HCT116 (cell line): ENCODE results near the gene TP53.

Experiments
- CBX3 ChIP-seq: IDR thresholded peaks from 2 replicates; pipeline ENCODE4 v1.6.1; 2012; ENCODE audit warnings: low read depth
- ELF1 ChIP-seq: IDR thresholded peaks from 2 replicates; pipeline ENCODE4 v1.6.1; 2012; ENCODE audit warnings: low read depth, borderline replicate concordance
- EZH2 ChIP-seq: fragments of 200-600 bp; sonication (generic); IDR thresholded peaks from 2 replicates; pipeline ENCODE4 v1.6.1; 2017; ENCODE audit warnings: antibody characterized with exemption, mixed run types
- EZH2phosphoT487 ChIP-seq: fragments of 200-600 bp; IDR thresholded peaks from 2 replicates; pipeline ENCODE4 v1.6.1; 2018; ENCODE audit warnings: antibody characterized with exemption, borderline replicate concordance
- POLR2A ChIP-seq: IDR thresholded peaks from 2 replicates; pipeline ENCODE4 v1.7.0; 2011; ENCODE audit warnings: borderline replicate concordance; ENCODE audit not compliant: insufficient read depth, insufficient read length; ENCODE audit errors: extremely low read depth
- POLR2AphosphoS5 ChIP-seq: IDR thresholded peaks from 2 replicates; pipeline ENCODE4 v1.6.1; 2011; ENCODE audit warnings: mild to moderate bottlenecking, low read depth, low read length, moderate library complexity
- RAD21 ChIP-seq: IDR thresholded peaks from 2 replicates; pipeline ENCODE4 v1.6.1; 2012; ENCODE audit warnings: low read depth, mild to moderate bottlenecking
- SIN3A ChIP-seq: IDR thresholded peaks from 2 replicates; pipeline ENCODE4 v1.6.1; 2012; ENCODE audit warnings: low read depth
- SP1 ChIP-seq: IDR thresholded peaks from 2 replicates; pipeline ENCODE4 v1.6.1; 2012; ENCODE audit warnings: low read depth
- TF ChIP-seq, protein P1 (sequence below), 3 experiments: fragments of 200-600 bp in 1 of 3; sonication (generic) in 1 of 3; IDR thresholded peaks in 2 of 3; conservative IDR thresholded peaks in 1 of 3; 2 replicates each; pipeline ENCODE4 v1.5.1; 2012 to 2017; ENCODE audit warnings: low read depth in 2 of 3, low read length in 2 of 3, antibody characterized with exemption in 1 of 3, borderline replicate concordance in 1 of 3, control low read depth in 1 of 3, mild to moderate bottlenecking in 1 of 3, mixed read lengths in 1 of 3, mixed run types in 1 of 3, moderate library complexity in 1 of 3; ENCODE audit not compliant: insufficient read depth in 1 of 3
- TF ChIP-seq, protein P2 (sequence below): IDR thresholded peaks from 2 replicates; pipeline ENCODE4 v1.6.1; 2012; ENCODE audit warnings: low read depth
- TF ChIP-seq, protein P3 (sequence below): IDR thresholded peaks from 2 replicates; pipeline ENCODE4 v1.6.1; 2012
- TF ChIP-seq, protein P4 (sequence below): IDR thresholded peaks from 2 replicates; pipeline ENCODE4 v1.6.1; 2012

DNA sequence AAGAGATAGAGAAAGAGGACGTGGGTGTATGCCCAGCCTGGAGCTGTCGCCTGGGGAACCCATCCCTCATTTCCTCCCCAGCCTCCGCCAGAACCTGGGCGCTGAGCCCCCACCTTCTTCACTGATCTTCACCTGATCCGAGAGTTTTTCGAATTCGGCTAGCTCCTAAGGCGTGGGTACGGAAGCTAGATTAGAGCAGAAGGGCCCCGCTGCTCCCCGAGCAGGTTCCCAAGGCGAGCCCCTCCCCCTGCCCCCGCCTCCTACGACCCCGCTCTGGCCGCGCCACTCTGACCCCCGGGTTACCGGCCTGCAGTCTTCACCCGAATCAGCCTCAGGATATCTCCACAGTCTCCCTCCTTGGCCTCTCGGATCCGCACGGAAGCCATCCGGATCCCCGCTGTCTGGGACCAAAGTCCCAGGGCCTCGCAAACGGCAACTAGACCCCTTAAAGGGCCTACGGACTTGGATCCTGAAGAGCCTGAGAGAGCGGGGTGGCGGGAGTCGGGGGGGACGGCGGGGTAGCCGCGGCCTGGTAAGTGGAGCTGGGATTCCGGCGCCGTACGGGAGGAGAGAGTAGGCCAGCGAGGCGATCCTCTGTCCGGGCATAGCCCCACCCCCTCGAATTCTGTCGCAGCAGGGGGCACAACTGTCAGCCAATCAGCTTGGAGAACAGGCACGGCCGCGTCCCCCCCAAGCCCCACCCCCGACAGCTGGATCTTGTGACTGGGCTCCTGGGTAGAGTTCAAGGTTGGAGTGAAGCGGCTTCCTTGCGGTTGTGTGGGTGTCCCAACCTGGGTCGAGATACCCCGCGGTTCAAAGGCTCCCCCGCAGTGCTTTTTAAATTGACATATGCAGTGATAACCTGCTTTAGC, 59.8 kb downstream of the TP53 start, which contains the start of gene SAT2:
- TF ChIP-seq SP1 (0 out of 2 replicates have a peak, but pooled peaks have one; percentile 16), RAD21 (no peak), EZH2 (no peak), POLR2A (peak; percentile 34), EZH2phosphoT487 (no peak), POLR2AphosphoS5 (peak; percentile 90), SIN3A (no peak), CBX3 (no peak), ELF1 (no peak)
- TF ChIP-seq, protein P1, sequence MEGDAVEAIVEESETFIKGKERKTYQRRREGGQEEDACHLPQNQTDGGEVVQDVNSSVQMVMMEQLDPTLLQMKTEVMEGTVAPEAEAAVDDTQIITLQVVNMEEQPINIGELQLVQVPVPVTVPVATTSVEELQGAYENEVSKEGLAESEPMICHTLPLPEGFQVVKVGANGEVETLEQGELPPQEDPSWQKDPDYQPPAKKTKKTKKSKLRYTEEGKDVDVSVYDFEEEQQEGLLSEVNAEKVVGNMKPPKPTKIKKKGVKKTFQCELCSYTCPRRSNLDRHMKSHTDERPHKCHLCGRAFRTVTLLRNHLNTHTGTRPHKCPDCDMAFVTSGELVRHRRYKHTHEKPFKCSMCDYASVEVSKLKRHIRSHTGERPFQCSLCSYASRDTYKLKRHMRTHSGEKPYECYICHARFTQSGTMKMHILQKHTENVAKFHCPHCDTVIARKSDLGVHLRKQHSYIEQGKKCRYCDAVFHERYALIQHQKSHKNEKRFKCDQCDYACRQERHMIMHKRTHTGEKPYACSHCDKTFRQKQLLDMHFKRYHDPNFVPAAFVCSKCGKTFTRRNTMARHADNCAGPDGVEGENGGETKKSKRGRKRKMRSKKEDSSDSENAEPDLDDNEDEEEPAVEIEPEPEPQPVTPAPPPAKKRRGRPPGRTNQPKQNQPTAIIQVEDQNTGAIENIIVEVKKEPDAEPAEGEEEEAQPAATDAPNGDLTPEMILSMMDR (IDR thresholded peaks at IDR 0.05 in 2 of 3, conservative IDR thresholded peaks at IDR 0.05 in 1 of 3; ENCODE audit: borderline replicate concordance in 1 of 3, insufficient read depth in 1 of 3, low read depth in 2 of 3, low read length in 2 of 3) = no peak
- TF ChIP-seq, protein P2, sequence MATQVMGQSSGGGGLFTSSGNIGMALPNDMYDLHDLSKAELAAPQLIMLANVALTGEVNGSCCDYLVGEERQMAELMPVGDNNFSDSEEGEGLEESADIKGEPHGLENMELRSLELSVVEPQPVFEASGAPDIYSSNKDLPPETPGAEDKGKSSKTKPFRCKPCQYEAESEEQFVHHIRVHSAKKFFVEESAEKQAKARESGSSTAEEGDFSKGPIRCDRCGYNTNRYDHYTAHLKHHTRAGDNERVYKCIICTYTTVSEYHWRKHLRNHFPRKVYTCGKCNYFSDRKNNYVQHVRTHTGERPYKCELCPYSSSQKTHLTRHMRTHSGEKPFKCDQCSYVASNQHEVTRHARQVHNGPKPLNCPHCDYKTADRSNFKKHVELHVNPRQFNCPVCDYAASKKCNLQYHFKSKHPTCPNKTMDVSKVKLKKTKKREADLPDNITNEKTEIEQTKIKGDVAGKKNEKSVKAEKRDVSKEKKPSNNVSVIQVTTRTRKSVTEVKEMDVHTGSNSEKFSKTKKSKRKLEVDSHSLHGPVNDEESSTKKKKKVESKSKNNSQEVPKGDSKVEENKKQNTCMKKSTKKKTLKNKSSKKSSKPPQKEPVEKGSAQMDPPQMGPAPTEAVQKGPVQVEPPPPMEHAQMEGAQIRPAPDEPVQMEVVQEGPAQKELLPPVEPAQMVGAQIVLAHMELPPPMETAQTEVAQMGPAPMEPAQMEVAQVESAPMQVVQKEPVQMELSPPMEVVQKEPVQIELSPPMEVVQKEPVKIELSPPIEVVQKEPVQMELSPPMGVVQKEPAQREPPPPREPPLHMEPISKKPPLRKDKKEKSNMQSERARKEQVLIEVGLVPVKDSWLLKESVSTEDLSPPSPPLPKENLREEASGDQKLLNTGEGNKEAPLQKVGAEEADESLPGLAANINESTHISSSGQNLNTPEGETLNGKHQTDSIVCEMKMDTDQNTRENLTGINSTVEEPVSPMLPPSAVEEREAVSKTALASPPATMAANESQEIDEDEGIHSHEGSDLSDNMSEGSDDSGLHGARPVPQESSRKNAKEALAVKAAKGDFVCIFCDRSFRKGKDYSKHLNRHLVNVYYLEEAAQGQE = no peak
- TF ChIP-seq, protein P3, sequence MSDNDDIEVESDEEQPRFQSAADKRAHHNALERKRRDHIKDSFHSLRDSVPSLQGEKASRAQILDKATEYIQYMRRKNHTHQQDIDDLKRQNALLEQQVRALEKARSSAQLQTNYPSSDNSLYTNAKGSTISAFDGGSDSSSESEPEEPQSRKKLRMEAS = no peak
- TF ChIP-seq, protein P4, sequence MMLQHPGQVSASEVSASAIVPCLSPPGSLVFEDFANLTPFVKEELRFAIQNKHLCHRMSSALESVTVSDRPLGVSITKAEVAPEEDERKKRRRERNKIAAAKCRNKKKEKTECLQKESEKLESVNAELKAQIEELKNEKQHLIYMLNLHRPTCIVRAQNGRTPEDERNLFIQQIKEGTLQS = no peak
